Heart right ventricle (tissue), 16 donors: ENCODE data around the gene DAZL. TPM values are rescaled to one million over a fixed set of nuclear protein-coding genes. Genes with fewer than 3 reads are reported as not detected.
A peak's percentile ranks its signal among the peaks of the same experiment; 100 is the strongest.

Experiments used
- ATAC-seq, 8 donors: fragments of 200-7000 bp; cut with Tn5 transposase; one replicate each; pipeline ENCODE4 v1.9.1; 2020; ENCODE audit warnings: mild to moderate bottlenecking in 8 of 8, moderate library complexity in 8 of 8, moderate number of reproducible peaks in 1 of 8
- DNase-seq, 2 donors: peaks; one replicate each; pipeline ENCODE4 v3.0.0-alpha.2; 2020
- H3K27ac ChIP-seq, 10 donors: fragments of 200-600 bp; sonication (generic) in 2 of 10; one replicate each; pipeline versions ENCODE4 v1.5.0 to v1.8.0; 2020 to 2022; ENCODE audit warnings: mild to moderate bottlenecking in 3 of 10
- H3K27me3 ChIP-seq, 7 donors: fragments of 200-600 bp; one replicate each; pipeline ENCODE4 v1.8.0; 2021 to 2022; ENCODE audit warnings: mild to moderate bottlenecking in 2 of 7
- H3K36me3 ChIP-seq, 9 donors: fragments of 200-600 bp; sonication (generic) in 1 of 9; one replicate each; pipeline versions ENCODE4 v1.5.0 to v1.8.0; 2020 to 2022; ENCODE audit warnings: mild to moderate bottlenecking in 2 of 9
- H3K4me1 ChIP-seq, 9 donors: fragments of 200-600 bp; sonication (generic) in 1 of 9; one replicate each; pipeline versions ENCODE4 v1.5.0 to v1.8.0; 2020 to 2022; ENCODE audit warnings: mild to moderate bottlenecking in 4 of 9
- H3K4me3 ChIP-seq, 10 donors: fragments of 200-600 bp; sonication (generic) in 2 of 10; one replicate each; pipeline versions ENCODE4 v1.5.0 to v1.8.0; 2020 to 2022; ENCODE audit warnings: mild to moderate bottlenecking in 7 of 10, moderate library complexity in 2 of 10
- H3K9me3 ChIP-seq, 11 donors: fragments of 200-600 bp in 10 of 11; sonication (generic) in 2 of 11; one replicate each; pipeline versions ENCODE4 v1.5.0 to v1.8.0; 2013 to 2022; ENCODE audit warnings: mild to moderate bottlenecking in 2 of 11, control low read depth in 1 of 11, moderate library complexity in 1 of 11
- WGBS, 2 donors: extraction: QIAGEN DNeasy Blood & Tissue Kit; methylation state at CpG; one replicate each; pipeline ENCODE4 v1.1.7; 2013; ENCODE audit warnings: inconsistent platforms in 1 of 2; 5-methylcytosine and 5-hydroxymethylcytosine counted together
- intact Hi-C, 10 donors: fragments of 100-400 bp; cut with DNase I; formaldehyde crosslinking; loops; one replicate each; pipeline versions ENCODE4 v1.11.1 to v1.14.2; 2022
- polyA plus RNA-seq, 2 donors: library from polyadenylated mRNA; stranded (reverse); fragments of 200-250 nt; gene quantifications; one replicate each; pipeline ENCODE4 v1.2.3, GENCODE V29; 2013
- total RNA-seq, 10 donors: library from RNA; stranded (reverse); fragmentation: NEBNext Ultra II Directional in 3 of 10; extraction: Animal tissue kit (Norgen Biotek cat#: 25700) in 3 of 10; gene quantifications; one replicate each; pipeline versions ENCODE4 v1.2.1 to v1.2.4, GENCODE V29; 2021 to 2023
- TF ChIP-seq, protein P1 (sequence below), 9 donors: fragments of 200-600 bp; sonication (generic) in 2 of 9; IDR thresholded peaks; one replicate each; pipeline versions ENCODE4 v1.5.0 to v1.8.0; 2021 to 2022; ENCODE audit warnings: antibody characterized with exemption in 9 of 9, mild to moderate bottlenecking in 5 of 9, moderate library complexity in 1 of 9
- donor health status: Arrhythmogenic right ventricular cardiomyopathy.
- donor health status: ischemic (EF 13 %, LVEDD 7.1; RV severe dilation, severe dysfunction).
- donor health status: healthy with polysubstance abuse.
- donor health status: DM: no; HTN: yes; CAD: no.
- donor health status: DM: no; HTN: no; CAD: no.
- donor health status: ischemic (EF 25% LVEDD 6.9; RV normal size, moderate dysfunction).
- donor health status: ischemic (EF 25% LVEDD 5.7; RV mildly dilated, moderate dysfunction).
- donor health status: healthy.
- donor health status: DM: yes; HTN: yes; CAD: no.
- donor health status: Ischemic cardiomyopathy.
- donor health status: ischemic (EF 35%, LVEDD 5.7; RV mildly dilated, moderate dysfunction).
- donor health status: nonischemic (EF 11% LVEDD 7.7; RV severe dilation, severe dysfunction).
- donor health status: DM: yes; HTN: yes; CAD: no.
- donor health status: PGD.
- donor health status: ischemic (EF 29% LVEDD 5.4; RV normal size, mild dysfunction).
- donor health status: nonischemic (EF 23%, LVEDD 6.1; RV moderate dilation, normal function).

DAZL gene
- total and polyA plus RNA-seq, 12 donors: not detected

DNA sequence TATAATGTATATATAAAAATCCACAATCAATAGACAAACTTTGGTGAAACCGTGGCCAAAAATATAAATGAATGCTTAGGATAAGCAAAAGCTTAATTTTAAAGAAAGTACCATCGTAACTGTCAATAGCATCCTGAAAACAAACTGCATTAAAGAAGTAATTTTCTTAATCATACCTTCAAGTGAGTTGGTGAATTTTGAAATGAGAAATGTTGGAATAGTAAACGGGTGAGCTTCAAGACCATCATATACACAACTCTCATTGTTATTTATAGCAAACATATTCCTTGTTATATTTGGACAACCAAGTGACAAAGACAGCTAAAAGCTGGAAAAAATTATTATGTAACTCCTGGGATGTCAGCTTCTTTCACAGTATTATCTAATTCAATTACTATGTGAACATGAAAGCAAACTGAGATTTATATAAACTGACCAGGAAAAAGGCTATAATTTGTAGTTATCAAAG lies 3.7 kb downstream of the DAZL start:
- H3K4me1 ChIP-seq: peaks cover 0 to 6% (median 4%) of the 10 kb centered on the region in 9 donors
- ATAC-seq: peak in 1 of 8 donors; percentile 24
- 28 to 29% methylated on average over 3 of the region's 3 CpGs for WGBS, 2 donors
- intact Hi-C loops: loop anchor here (1.0 to 10.0 kb wide), 16 partner anchors 273 to 1239 kb away; partner anchors contain the start of gene PLCL2 (in 5 of the 10)
- H3K4me3 ChIP-seq: peak overlapping the region in 1 of 10 donors; percentile 8
- H3K27ac ChIP-seq: no peak overlapping the region
- no peak for DNase-seq
- H3K9me3 ChIP-seq: peaks cover 0 to 7% (median 0%) of the 10 kb centered on the region in 11 donors
- H3K27me3 ChIP-seq: no peaks in the 10 kb centered on the region
- H3K36me3 ChIP-seq: no peaks in the 10 kb centered on the region
- TF ChIP-seq, protein P1, sequence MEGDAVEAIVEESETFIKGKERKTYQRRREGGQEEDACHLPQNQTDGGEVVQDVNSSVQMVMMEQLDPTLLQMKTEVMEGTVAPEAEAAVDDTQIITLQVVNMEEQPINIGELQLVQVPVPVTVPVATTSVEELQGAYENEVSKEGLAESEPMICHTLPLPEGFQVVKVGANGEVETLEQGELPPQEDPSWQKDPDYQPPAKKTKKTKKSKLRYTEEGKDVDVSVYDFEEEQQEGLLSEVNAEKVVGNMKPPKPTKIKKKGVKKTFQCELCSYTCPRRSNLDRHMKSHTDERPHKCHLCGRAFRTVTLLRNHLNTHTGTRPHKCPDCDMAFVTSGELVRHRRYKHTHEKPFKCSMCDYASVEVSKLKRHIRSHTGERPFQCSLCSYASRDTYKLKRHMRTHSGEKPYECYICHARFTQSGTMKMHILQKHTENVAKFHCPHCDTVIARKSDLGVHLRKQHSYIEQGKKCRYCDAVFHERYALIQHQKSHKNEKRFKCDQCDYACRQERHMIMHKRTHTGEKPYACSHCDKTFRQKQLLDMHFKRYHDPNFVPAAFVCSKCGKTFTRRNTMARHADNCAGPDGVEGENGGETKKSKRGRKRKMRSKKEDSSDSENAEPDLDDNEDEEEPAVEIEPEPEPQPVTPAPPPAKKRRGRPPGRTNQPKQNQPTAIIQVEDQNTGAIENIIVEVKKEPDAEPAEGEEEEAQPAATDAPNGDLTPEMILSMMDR (IDR thresholded peaks at IDR 0.05): peak in 2 of 9 donors; percentile 1 to 7

DNA sequence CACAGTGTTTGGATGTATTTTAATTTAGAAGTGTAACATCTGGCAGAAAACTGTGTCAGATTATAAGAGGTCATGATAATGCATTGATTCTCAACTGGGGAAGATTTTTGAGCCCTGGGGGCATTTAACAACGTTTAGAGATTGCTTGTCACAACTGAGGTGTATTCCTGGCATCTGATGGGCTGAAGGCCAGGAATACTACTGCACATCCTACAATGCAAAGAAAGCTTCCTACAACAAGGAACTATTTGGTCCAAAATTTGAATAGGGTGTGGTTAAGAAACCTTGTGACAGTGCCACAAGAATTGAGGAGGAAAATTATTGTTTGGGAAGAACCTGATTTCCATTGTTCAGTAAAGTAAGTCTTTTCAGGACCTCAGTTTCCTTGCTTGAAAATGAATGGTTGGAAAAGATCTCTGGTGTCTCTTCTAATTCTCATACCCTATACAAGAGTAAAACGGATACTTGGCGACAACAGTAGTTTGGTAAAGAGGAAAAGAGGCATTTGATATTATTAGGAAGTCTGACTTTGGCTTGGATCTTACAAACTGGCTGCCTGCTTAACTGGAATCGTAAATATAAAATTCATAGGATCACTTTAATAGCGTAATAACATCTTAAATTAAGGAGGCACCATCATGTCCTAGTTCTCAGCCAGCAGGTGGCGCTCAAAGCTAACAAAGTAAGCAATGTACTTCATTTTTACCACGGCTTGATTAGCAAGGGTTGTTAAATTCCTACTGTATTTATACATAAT lies 4.3 kb downstream of the DAZL start:
- peak overlapping the region in 1 of 10 donors; percentile 8 for H3K4me3 ChIP-seq
- H3K27me3 ChIP-seq: no peaks in the 10 kb centered on the region
- TF ChIP-seq, protein P1 (IDR thresholded peaks at IDR 0.05): peak; percentile 62 to 94 (median 89)
- WGBS, 2 donors: 6 to 9% methylated on average over 7 of the region's 7 CpGs
- H3K9me3 ChIP-seq: peaks cover 0 to 7% (median 0%) of the 10 kb centered on the region in 11 donors
- intact Hi-C loops: loop anchor here (1.0 to 10.0 kb wide), 15 partner anchors 274 to 1240 kb away; partner anchors contain the start of gene PLCL2 (in 5 of the 10)
- H3K4me1 ChIP-seq: peaks cover 0 to 6% (median 4%) of the 10 kb centered on the region in 9 donors
- ATAC-seq (peak in 6 of 8 donors; percentile 49 to 83 (median 66)), DNase-seq (peak; percentile 74 to 82)
- no peaks in the 10 kb centered on the region for H3K36me3 ChIP-seq
- H3K27ac ChIP-seq: no peak overlapping the region

DNA sequence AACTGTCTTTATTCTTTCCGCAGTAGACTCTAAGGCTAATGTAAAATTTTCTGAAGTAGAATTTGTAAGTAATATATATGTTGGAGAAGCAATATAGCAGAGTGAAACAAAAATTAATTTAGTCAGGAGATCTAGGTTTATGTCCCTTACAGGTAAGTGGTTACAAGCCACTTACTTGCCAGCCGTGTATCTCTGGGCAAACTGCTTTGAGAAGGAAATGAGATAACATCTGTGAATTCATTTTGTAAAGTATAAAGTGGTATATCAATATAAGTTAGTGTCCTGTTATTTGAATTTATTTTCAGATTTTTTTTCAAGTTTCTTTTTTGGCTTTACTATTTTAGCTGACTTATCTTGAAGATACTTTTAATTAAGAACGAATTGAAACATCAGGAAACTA lies 5.5 kb downstream of the DAZL start:
- 71 to 79% methylated on average over 3 of the region's 3 CpGs for WGBS, 2 donors
- no peak for DNase-seq
- no peak for ATAC-seq
- H3K4me3 ChIP-seq: no peak overlapping the region
- intact Hi-C loops: loop anchor here (2.0 to 10.0 kb wide), 14 partner anchors 275 to 1241 kb away; partner anchors contain the start of gene PLCL2 (in 5 of the 10)
- H3K4me1 ChIP-seq: peaks cover 0 to 6% (median 4%) of the 10 kb centered on the region in 9 donors
- H3K36me3 ChIP-seq: no peaks in the 10 kb centered on the region
- TF ChIP-seq, protein P1 (IDR thresholded peaks at IDR 0.05): no peak
- peaks cover 0 to 2% (median 0%) of the 10 kb centered on the region in 11 donors for H3K9me3 ChIP-seq
- no peak overlapping the region for H3K27ac ChIP-seq
- no peaks in the 10 kb centered on the region for H3K27me3 ChIP-seq

DNA sequence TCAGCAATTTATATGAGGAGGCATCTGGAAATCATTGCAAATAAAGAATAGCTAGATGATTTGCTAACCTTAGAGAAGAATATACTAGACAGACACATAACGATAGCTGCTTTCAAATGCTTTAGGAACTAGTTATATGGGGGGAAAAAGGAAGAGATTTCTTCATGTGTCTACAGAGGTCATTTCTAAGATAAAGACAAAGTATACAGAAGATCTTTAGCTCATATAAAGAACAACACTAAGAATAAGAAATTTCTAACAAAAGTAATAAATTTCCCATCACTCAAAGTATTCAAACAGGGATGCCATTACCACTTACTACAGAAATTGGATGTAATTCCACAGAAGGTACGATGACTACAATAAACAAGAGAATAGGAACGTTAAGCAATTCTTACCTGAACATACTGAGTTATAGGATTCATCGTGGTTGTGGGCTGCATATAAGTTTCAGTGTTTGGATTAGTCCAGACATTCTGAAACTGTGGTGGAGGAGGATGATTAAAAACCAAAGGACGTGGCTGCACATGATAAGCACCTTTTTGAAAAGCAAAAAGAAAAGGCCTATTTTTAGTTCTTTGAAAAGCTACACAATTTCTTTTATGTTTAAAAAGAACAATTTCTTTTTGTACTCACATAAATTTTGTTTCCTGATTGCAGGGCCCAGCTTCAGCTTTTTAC lies 8.7 kb downstream of the DAZL start:
- TF ChIP-seq, protein P1 (IDR thresholded peaks at IDR 0.05): no peak
- no peak for ATAC-seq
- Histone ChIP-seq H3K4me1 (peaks cover 0 to 3% (median 2%) of the 10 kb centered on the region in 9 donors), H3K27ac (no peak overlapping the region), H3K4me3 (no peak overlapping the region), H3K9me3 (no peaks in the 10 kb centered on the region), H3K27me3 (no peaks in the 10 kb centered on the region), H3K36me3 (no peaks in the 10 kb centered on the region)
- intact Hi-C loops: loop anchor here in 1 of 10 donors (5.0 kb wide), 1 partner anchor 816 kb away; no protein-coding TSS in a partner anchor
- WGBS, 2 donors: 89 to 94% methylated on average over 5 of the region's 5 CpGs
- DNase-seq: no peak
